ENCODE results near the gene DHRSX.
"Not testable (repeated sequence)": the region's sequence is repeated elsewhere in the genome, so short reads cannot be mapped to it uniquely, and the experiment has no call there.

DNA sequence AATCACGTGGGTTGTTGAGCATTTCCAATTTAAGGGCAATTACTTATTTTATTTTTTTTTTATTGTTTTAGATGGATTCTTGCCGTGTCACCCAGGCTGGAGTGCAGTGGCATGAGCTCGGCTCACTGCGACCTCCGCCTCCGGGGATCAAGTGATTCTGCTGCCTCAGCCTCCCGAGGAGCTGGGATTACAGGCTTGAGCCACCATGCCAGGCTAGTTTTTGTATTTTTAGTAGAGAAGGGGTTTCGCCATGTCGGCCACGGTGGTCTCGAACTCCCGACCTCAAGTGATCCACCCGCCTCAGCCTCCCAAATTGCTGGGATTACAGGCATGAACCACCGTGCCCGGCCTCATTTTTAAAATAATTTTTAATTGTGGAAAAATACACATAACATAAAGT, 111.0 kb downstream of the DHRSX start:
- not testable (repeated sequence) for TF ChIP-seq ZNF274 (IDR thresholded peaks at IDR 0.05; ENCODE audit: low read depth, low read length); YY1 (IDR thresholded peaks at IDR 0.05; ENCODE audit: insufficient read depth, insufficient read length)
